SK-N-DZ (cell line): ENCODE measurements around the gene IRF3.
A peak's percentile ranks its signal among the peaks of the same experiment; 100 is the strongest.

ENCODE experiments used
- DNase-seq: peaks from one replicate; pipeline ENCODE4 v3.0.0-alpha.2; 2015; ENCODE audit warnings: low spot score

The IRF3 gene

DNA sequence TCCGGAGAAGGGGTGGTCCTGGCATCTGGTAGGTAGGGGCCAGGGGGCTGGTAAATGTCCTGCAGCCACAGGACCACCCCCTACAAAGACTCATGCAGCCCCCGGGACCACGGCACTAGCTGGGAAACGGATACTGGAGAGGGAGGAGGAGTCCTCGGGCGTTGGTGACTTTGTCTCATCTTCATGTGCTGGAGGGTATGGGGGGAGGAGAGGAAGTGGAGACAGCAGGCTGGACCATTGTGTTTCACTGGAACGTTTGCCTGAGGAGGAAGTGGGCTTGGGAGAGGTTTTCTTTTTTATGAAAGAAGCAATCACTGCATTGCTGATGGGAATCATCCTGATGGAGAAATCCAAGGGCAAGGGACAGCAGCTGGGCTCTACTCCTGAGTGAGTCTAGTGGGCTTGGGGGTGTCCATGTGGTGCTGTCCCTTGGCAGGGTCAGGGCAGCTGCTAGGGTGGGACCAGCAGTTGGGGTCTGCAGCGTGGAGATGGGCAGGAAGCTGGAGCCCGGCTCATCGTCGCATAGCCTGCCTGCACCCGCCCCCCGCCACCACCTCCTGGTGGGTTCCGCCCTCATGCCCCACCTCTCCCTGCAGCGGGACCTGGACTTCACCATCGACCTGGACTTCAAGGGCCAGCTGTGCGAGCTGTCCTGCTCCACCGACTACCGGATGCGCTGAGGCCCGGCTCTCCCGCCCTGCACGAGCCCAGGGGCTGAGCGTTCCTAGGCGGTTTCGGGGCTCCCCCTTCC, 22.1 kb upstream of the IRF3 start:
- DNase-seq, result no peak

DNA sequence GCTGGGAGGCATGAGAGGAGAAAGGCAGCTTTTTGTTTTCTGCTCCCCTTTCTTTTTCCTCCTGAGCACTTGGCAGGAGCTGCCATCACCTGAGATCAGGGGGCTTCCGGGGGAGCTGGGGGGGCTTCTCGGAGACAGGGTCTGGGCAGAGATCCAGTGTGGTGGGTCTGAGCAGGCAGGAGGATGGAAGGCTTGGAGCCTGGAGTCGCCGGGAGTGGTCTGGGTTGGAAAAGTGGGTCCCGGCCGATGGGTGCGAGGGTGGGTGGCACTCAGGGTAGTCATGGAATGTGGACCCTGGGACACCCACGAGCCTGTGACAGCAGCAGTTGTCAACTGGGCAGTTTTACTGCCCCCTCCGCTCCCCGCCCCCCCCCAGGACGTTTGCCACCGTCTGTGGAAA, 21.5 kb upstream of the IRF3 start:
- no peak for DNase-seq

DNA sequence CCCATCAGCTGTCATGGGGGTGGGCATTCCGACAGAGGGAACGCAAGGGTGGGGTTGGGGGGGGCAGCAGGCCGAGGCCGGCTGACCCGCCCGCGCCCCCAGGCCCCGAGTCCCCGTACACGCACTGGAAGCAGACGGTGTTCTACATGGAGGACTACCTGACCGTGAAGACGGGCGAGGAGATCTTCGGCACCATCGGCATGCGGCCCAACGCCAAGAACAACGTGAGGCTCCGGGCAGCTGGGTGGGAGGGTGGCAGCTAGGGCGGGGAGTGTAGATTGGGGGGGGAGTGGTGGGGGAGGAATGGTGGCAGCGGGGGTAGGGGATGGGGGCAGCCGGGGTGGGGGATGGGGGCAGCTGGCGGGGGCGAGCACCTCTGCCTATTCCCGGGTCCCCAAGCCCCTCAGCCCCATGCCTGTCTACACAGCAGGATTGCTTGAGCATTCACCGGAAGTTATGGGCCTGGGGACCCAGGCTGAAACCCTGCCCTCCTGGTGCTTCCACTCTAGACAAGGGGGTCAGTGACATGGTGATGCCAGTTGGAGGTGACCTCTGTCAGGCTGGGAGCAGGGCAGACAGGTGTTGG, 20.9 kb upstream of the IRF3 start:
- no peak for DNase-seq

DNA sequence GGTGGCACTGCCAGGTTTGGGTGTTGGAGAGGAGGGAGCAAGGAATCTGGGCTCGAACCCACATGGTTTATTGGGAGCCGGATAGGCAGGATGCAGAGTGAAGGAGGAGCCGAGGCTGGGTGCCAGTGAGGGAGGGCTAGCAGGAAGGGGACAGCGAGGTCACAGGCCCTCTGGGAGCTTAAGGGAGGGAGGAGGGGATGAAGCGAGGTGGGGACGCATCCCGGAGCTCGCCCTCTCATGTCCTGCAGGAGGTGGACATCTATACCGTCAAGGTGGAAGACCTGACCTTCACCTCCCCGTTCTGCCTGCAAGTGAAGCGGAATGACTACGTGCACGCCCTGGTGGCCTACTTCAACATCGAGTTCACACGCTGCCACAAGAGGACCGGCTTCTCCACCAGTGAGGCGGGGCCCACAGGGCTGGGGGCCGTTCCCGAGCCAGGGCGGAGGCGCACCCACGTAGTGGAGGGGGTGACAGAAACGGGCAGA, 20.2 kb upstream of the IRF3 start:
- no peak for DNase-seq

DNA sequence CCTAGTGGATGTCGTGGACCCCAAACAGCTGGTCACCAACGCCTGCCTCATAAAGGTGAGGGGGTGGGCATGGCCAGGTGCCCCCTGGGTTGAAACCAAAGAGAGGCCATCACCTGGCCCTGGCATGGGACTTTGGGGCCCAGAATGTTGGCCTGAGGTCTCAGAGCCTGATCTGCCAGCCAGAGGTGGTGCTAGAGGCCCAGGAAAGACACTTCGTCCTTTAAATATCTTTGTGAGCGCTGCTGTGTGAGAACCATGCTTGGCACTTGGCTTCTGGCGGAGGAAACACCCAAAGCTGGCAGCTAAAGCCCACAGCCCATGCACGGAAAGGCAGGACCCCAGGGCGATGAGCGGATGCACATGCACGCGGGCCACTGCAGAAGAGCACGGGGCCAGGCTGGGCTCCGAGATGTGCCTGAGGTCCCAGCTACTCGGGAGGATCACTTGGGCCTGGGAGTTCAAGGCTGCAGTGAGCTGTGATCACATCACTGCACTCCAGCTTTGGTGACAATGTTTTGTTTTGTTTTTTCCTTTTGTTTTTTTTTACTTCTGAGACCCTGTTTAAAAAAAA, 19.4 kb upstream of the IRF3 start:
- DNase-seq, result no peak

DNA sequence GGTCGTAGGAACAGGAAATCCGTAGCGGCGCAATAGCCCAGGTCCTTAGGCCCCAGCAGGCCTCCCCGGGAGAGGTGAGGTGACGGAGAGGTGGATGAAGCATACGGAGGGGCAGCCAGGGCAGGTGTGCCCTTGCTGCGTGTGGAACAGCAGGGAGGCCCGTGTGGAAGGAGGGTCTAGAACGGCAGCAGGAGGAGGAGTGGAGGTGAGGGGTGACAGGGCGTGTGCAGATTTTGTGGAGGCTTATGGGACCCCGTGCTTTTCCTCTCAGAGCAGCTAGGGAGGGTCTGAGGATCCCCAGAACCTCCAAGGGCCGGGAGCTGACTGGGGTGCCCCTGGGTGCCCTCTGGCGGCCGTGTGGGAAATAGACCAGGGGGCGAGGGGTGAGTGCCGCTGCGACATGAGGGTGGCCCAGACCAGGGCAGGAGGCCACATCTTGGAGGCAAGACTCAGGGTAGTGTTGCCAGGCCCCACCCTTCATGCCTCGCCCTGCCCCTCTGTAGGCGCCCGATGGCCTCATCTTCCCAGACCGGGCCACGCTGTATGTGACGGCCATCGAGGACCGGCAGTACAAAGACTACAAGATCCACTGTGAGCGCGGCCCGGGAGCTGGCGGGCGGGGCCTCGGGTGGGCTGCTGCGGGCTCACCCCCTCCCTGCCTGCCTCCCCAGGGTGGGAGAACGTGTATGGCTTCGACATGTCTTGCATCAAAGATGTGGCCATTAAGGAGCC, 18.8 kb upstream of the IRF3 start:
- no peak for DNase-seq

DNA sequence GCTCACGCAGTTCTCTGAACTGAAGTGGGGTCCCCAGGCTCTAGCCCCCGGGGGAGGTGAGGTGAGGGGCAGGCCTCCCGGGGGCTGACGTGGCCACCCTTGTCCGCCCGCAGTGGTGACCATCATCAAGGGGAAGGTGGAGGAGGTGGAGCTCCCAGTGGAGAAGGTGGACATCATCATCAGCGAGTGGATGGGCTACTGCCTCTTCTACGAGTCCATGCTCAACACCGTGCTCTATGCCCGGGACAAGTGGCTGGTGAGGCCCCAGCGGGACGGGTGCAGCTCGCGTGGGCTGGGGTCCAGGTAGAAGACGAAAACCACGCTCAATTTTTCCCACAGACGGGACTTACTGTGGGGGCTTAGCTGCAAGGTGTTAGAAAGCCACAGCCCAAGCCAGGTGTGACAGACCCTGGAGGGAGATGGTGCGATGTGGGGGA, 18.2 kb upstream of the IRF3 start:
- no peak for DNase-seq

DNA sequence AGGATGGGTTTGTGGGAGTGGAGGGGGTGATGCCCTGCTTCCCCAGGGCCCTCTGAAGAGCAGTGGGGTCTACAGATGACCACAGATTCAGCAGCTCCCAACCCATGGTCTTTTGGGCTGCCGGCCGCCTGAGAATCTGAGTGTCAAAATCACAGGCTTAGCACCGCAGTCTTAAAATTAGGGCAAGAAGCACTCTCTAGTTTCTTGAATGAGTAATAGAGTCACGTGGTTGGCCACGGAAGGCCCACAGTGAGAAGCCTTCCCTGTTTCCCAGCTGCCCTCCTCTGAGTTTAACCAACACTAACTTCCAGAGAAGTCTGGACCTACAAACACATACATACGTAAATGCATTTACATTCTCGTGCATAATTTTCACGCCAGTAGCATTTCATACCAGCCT, 16.6 kb upstream of the IRF3 start:
- DNase-seq, result no peak

DNA sequence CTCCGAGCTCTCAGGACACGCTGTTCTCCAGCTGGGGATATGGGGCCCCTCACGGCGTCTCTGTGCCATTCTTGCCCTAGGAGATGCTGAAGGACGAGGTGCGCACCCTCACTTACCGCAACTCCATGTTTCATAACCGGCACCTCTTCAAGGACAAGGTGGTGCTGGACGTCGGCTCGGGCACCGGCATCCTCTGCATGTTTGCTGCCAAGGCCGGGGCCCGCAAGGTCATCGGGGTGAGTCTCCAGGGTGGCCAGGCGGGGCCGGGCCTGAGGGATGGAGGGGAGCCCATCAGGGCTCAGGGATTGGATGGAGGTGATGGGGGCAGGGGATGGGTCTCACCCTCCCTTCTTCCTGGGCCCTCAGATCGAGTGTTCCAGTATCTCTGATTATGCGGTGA, 16.2 kb upstream of the IRF3 start:
- no peak for DNase-seq

DNA sequence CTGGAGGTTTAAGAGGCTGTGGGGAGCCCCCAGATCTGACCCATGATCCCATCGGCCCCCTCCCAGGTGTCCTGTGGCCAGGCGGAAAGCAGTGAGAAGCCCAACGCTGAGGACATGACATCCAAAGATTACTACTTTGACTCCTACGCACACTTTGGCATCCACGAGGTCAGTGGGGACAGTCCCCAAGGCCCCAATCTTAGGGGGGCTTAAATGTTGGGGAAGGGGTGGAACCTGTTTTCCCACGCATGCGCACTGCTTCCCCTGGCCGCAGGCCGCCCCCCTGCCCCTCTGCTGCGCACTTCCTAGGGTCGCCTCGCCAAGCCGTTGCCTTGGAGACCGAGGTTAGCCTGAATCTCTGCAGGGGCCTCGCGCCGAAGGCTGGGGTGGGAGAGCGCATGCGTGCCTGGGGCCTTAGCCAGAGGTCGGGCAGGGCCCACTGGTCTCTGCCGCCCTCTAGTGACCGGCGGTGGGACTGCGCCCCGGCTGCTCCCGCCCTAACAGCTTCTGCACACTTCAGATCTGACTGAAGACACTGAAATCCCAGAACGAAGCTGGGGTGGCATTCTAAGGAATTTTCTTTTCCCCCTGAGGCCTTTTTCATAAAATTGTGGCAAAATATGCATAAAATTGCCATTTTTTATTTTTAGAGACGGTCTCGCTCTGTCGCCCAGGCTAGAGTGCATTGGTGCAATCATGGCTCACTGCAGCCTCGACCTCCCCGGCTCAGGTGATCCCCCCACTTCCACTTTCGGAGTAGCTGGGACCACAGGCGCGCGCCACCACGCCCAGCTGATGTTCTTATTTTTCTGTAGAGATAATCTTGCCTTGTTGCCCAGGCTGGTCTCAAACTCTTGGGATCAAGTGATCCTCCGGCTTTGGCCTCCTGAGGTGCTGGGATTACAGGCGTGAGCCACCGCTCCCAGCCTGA, 15.0 kb upstream of the IRF3 start:
- DNase-seq, result peak; percentile 89

DNA sequence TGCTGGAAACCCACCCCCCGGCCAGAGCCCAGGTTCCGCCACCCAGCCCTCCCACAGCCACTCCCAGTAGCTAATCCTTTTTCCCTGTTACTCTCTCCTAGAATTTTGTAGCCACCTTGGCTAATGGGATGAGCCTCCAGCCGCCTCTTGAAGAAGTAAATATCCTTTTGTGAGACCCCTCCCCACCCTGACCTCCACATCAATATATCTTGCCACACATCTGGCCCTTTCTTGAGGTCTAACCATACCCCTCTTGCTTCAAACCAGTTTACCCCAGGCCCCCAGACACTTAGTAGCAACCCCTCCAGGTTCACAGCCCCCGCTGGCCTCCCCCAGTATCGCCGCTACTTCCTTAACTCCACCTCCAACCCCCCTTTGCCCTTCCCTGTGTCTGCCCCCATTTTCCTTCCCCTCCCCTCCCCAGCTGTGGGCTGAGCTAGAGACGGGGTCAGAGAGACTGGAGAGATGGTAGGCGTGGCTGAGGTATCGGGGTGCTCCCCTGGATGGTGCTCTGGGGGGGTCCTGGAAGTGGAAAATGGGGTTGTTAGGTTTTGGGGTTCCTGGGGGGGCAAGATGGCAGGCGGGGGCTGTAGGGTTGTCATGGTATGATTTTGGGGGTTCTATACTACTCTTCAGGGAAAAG, 14.2 kb upstream of the IRF3 start:
- no peak for DNase-seq

DNA sequence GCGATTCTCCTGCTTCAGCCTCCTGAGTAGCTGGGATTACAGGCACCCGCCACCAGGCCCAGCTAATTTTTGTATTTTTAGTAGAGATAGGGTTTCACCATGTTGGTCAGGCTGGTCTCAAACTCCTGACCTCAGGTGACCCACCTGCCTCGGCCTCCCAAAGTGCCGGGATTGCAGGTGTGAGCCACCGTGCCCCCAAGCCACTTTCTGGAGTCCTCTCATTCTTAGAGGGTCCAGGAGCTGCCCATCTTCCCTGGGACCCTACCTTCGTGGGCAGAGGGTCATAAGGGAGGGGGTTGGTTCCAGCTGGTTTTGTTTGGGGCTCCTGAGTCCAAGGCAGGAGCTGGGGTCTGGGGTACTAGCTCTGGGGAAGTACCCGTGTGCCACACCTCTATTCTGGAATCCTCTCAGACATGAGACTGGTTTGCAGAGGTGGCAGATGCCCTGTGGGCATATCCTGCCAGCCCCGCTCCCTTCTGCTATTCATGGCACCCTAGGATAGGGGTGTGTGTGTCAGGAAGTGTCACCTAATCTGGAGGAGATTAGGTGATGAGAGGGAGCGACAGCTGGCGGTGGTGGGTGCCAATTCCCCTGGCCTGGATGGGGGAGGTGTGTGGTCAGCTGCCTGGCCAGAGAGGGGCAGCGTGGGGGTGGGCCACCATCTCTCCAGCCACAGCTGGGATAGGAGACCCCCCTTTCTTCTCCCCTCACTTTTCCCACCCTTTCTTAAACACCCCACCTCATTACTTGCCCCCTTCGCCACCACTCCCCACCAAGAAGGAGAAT, 13.5 kb upstream of the IRF3 start:
- no peak for DNase-seq

DNA sequence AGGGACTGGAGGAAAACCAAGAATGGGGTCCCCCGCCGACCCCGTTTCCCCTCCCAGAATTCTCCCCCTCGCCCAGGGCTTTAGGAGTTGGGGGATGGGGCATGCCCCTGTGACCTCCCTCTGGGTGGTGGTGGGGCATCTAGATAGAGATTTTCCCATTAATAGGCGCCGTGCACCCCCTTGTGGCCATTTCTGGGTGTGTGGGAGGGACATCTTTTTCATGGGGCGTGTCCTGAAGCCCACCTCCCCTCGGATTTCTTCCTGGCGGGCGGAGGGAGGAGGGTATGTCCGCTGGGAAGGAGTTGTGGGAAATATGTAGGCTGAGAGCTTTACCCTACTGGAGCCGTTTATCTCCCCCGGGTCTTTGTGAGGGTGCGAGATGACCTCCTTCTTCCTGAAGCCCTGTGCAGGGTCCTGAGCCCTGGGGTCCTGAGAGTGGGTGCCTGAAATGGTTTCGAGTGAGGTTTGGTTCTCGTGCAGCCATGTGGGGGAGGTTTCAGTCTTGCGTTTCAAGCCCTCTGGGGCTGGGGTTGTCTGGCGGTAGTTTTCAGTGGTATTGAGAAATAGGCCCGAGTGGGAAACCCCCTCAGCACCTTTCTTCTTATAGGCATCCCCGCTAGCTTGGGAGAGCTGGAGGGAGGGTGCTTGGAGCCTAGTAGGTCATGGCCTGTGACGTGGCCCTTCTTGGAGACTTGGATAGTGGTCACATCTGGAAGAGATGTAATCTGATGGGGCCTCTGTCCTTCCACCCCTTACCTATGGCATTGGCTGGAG, 12.4 kb upstream of the IRF3 start:
- DNase-seq, result peak; percentile 82

DNA sequence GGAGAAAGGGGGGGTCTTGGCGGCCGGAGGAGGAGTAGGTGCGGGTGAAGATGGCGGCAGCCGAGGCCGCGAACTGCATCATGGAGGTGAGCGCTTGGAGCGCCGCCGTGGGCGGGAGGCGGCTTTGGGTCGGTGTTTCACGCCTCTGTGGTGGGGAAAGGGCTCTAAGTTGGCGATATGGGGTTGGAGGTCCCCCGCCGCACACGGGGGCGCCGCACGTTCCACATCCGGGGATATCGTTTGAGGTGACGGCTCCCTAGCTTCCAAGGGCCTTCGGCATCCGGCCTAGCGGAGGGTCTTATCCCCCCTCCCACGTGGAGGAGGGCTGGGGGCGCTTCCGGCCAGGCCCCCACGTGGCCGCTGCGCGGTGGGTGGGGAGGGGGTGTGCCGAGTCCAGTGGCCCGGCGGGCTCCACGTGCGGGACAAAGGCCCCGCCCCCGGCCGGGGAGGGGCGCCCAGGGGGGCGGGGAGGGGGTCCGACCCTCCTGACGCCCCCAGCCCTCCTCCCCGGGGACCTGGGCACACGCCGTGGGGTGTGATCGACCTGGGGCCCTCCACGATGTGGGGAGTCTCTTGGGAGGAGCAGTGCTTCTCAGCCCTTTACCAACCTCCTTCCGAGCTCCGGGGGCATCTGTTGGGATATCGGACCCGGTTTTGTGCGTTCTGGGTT, 11.7 kb upstream of the IRF3 start, which contains the start of gene PRMT1:
Gene PRMT1, plus strand, starts transcription at position 41 of the 670 bp plus-strand sequence. Its CDS starts 10 bp downstream, at position 51.
- peak; percentile 68 for DNase-seq

DNA sequence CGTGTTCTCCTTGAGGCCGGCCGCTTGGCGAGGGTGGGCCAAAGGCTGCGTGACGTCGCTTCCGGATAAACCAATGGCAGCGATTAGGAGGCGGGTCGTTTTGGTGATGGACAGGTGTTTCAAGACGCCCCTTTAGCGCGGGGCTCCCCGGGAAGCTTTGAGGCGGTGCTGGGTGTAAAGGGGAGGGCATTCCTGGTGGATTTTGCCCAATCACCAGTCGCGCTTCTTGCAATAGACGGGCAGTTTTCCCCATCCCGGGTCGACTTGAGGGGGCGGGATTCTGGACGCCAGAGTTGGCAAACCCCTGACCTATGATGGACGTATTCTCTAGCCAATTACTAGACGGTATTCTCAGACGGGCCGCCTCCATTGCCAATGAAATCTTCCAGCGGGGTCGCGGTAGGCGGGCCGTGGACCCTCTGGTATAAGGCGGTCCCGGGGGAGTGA, 11.2 kb upstream of the IRF3 start:
- peak; percentile 98 for DNase-seq

DNA sequence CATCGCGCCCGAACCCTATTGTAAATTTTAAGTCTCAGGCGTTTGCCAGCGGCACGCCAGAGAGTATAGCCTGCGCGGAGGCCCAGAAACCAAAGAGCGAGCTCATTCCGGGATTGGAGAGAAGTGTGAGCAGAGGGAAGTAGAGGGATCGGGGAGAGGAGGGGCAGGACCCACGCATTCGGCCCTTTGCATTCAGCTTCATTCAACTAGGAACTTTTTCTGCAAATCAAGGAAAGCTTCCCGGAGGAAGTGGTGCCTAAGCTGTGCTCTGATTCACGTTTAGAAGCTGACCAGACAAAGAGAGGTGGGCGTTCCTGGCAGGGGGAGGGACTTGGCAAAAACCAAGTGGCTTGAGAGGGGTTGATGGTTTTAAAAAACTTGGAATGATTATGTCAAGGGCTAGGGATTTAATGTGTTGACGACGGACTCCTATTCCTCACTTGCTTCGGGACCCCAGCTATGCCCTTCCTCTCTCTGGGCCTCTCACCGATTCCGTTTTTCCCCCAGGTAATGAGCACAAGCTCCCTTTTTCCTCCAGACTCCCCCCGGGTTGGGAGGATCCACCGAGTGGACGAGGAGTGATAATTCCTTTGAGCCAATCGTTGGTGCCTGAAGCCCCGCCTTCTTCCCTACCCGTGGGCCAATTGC, 10.6 kb upstream of the IRF3 start:
- DNase-seq, result peak; percentile 88

DNA sequence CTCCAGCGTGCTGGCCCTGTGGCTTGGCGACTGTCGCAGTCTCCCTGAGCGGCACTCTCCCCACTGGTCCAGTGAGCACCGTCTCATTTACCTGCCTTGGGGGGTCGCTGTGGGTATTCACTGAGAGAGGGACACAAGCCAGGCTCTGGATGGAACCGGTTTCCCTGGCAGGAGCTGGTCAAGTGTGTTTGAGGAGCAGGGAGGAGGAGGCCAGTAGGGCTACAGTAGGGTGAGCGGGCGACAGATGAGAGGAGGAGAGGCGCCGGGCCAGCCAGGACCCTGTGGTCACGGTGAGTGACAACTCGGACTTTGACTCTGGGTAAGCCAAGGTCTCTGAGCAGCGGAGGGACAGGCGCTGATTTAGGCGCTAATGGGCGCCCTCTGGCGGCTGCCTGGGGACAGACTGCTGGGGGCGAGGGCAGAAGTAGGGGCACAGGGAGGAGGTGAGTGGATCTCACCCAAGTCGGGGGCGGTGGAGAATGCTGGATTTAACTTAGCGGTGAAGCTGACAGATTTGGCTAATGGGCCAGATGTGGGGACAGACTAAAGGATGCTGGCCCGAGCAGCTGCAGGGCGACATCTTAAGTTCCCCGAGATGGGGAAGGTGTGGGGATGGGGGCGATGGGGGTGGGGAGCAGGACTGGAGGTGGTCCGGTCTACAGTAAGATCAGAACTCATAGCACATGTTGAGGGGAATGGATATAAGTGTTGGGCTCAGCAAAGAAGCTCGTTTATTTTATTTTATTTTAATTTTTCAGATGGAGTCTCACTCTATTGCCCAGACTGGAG, 6.7 kb upstream of the IRF3 start:
- peak; percentile 79 for DNase-seq
